ENCODE measurements around the gene TDRD5. TPM values are rescaled to one million over a fixed set of nuclear protein-coding genes. Genes with fewer than 3 reads are reported as not detected.
A peak's percentile ranks its signal among the peaks of the same experiment; 100 is the strongest.
"Not testable (repeated sequence)": the region's sequence is repeated elsewhere in the genome, so short reads cannot be mapped to it uniquely, and the experiment has no call there.

Gene TDRD5
- total RNA-seq, 1 donor from 2014 or later, result 0.12 TPM

GRCh38 chr1:179661018-179661417, 69.4 kb downstream of the TDRD5 start:
- no peaks in the 10 kb centered on the region for H3K4me1 Mint-ChIP-seq (ENCODE audit: low read depth)
- no peaks in the 10 kb centered on the region for H3K27me3 Mint-ChIP-seq
- DNase-seq (ENCODE audit: low spot score, unreplicated experiment), result no peak
- TF ChIP-seq CTCF (IDR thresholded peaks at IDR 0.05; ENCODE audit: unreplicated experiment), result no peak
- H3K4me3 Mint-ChIP-seq (ENCODE audit: low read depth), result no peak overlapping the region
- peaks cover 20% of the 10 kb centered on the region for H3K9me3 Mint-ChIP-seq (ENCODE audit: low read depth)
- H3K36me3 Mint-ChIP-seq (ENCODE audit: insufficient read depth), result no peaks in the 10 kb centered on the region
- H3K27ac Mint-ChIP-seq, result no peak overlapping the region

DNA sequence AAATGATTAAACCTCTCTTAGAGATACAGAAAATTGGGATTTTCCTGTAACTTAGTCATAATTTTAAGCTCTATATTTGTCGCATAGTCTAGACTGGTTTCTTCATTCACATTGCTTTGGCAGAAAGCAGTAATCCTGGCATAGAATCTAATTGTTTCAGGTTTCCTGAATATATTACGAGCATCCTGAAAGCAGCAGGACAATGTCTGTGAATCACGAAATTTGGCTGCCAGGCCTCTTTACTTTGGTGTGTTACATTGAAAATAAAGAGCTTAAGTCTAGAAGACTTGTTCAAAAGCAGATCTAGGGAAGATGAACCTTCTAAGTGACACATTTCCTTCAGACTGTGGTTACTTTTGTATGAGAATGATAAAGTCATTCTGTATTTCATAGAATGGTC, 72.2 kb downstream of the TDRD5 start:
- no peak for DNase-seq (ENCODE audit: low spot score, unreplicated experiment)
- Mint-ChIP-seq H3K4me1 (ENCODE audit: low read depth) (no peaks in the 10 kb centered on the region), H3K36me3 (ENCODE audit: insufficient read depth) (no peaks in the 10 kb centered on the region), H3K9me3 (ENCODE audit: low read depth) (peaks cover 15% of the 10 kb centered on the region), H3K27ac (no peak overlapping the region), H3K4me3 (ENCODE audit: low read depth) (no peak overlapping the region), H3K27me3 (no peaks in the 10 kb centered on the region)
- TF ChIP-seq CTCF (IDR thresholded peaks at IDR 0.05; ENCODE audit: unreplicated experiment), result no peak

DNA sequence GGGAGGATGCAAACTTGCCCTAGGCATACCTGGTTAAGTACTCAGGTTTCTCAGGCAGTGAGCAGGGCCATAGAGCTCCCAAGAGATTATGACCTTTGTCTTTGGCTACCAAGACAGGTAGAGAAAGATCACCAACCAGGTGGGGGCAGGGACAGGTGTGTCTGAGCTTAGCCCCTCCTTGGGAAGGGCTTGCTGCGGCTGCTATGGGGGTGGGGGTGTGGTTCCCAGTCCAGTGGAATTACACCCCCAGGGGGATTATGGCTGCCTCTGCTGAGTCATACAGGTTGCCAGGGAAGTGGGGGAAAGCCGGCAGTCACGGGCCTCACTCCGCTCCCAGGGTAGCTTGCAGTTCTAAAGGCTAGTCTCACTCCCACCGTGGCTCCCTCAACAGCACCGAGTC, 86.2 kb downstream of the TDRD5 start:
- peaks cover 42% of the 10 kb centered on the region for H3K9me3 Mint-ChIP-seq (ENCODE audit: low read depth)
- H3K4me1 Mint-ChIP-seq (ENCODE audit: low read depth), result no peaks in the 10 kb centered on the region
- no peak overlapping the region for H3K4me3 Mint-ChIP-seq (ENCODE audit: low read depth)
- H3K27me3 Mint-ChIP-seq, result no peaks in the 10 kb centered on the region
- no peak for DNase-seq (ENCODE audit: low spot score, unreplicated experiment)
- no peaks in the 10 kb centered on the region for H3K36me3 Mint-ChIP-seq (ENCODE audit: insufficient read depth)
- TF ChIP-seq CTCF (IDR thresholded peaks at IDR 0.05; ENCODE audit: unreplicated experiment), result no peak
- H3K27ac Mint-ChIP-seq, result no peak overlapping the region

GRCh38 chr1:179694530-179694929, 102.9 kb downstream of the TDRD5 start:
- not testable (repeated sequence) for H3K36me3 Mint-ChIP-seq (ENCODE audit: insufficient read depth); H3K4me3 Mint-ChIP-seq (ENCODE audit: low read depth); H3K27me3 Mint-ChIP-seq; H3K4me1 Mint-ChIP-seq (ENCODE audit: low read depth); H3K27ac Mint-ChIP-seq; DNase-seq (ENCODE audit: low spot score, unreplicated experiment)
- H3K9me3 Mint-ChIP-seq (ENCODE audit: low read depth), result peaks cover 32% of the 10 kb centered on the region

DNA sequence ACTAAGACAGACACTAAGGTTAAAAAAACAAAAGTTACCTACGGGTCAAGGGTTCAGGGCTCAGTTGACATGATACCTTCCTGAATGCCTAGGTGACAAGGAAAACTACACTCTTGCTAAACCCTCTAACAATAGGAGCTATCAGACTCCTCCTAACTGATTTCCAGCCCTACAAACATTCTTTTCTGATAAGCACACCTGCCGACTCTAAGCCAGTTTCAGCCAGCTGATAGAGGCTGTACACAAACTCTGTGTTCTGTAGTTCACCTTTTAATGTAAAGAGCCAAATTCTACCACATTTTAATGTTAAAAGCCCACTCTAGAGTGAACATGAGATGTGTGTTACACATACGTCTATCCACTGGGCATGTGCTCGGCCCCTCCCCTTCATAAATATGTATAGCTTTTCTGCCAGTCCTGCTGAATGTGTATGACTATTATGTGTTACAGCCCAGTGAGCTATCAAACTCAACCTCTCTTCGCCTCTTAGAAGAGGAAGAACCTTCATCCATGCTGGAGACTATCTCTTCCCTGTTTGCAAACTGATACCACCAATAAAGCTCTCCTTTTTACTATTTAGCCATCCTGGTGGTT, 111.4 kb downstream of the TDRD5 start:
- Mint-ChIP-seq H3K9me3 (ENCODE audit: low read depth) (peaks cover 8% of the 10 kb centered on the region), H3K4me1 (ENCODE audit: low read depth) (peaks cover 43% of the 10 kb centered on the region), H3K36me3 (ENCODE audit: insufficient read depth) (peaks cover 1% of the 10 kb centered on the region), H3K27ac (peak overlapping the region; percentile 86), H3K27me3 (no peaks in the 10 kb centered on the region), H3K4me3 (ENCODE audit: low read depth) (peak overlapping the region; percentile 6)
- no peak for TF ChIP-seq CTCF (IDR thresholded peaks at IDR 0.05; ENCODE audit: unreplicated experiment)
- DNase-seq (ENCODE audit: low spot score, unreplicated experiment), result no peak

GRCh38 chr1:179706339-179706941, 114.8 kb downstream of the TDRD5 start:
- peak; percentile 90 for TF ChIP-seq CTCF (IDR thresholded peaks at IDR 0.05; ENCODE audit: unreplicated experiment)
- Mint-ChIP-seq H3K4me3 (ENCODE audit: low read depth) (peak overlapping the region; percentile 12), H3K27ac (peak overlapping the region; percentile 84), H3K9me3 (ENCODE audit: low read depth) (no peaks in the 10 kb centered on the region), H3K36me3 (ENCODE audit: insufficient read depth) (no peaks in the 10 kb centered on the region), H3K4me1 (ENCODE audit: low read depth) (peaks cover 54% of the 10 kb centered on the region), H3K27me3 (no peaks in the 10 kb centered on the region)
- DNase-seq (ENCODE audit: low spot score, unreplicated experiment), result peak; percentile 37
